ENCODE results near the gene SLC25A26. TPM values are rescaled to one million over a fixed set of nuclear protein-coding genes. Genes with fewer than 3 reads are reported as not detected.
A peak's percentile ranks its signal among the peaks of the same experiment; 100 is the strongest.
"Not testable (repeated sequence)": the region's sequence is repeated elsewhere in the genome, so short reads cannot be mapped to it uniquely, and the experiment has no call there.

Gene SLC25A26
- total RNA-seq, 2 donors from 2014 or later = 32.3 to 38.4 TPM

GRCh38 chr3:66261355-66261754 is 40.6 kb downstream of the SLC25A26 start:
- ATAC-seq (replicated peaks in 1 of 2) = no peak
- H3K4me3 Mint-ChIP-seq = no peak overlapping the region
- no peak overlapping the region for H3K27ac Mint-ChIP-seq
- peaks cover 0 to 5% of the 10 kb centered on the region in 2 donors for H3K36me3 Mint-ChIP-seq (ENCODE audit: insufficient read depth in 2 of 2)
- DNase-seq = no peak
- no peaks in the 10 kb centered on the region for H3K9me3 Mint-ChIP-seq
- H3K4me1 Mint-ChIP-seq (ENCODE audit: low read depth) = peaks cover 7% of the 10 kb centered on the region
- no peaks in the 10 kb centered on the region for H3K27me3 Mint-ChIP-seq (ENCODE audit: low read depth)

GRCh38 chr3:66265649-66266048 is 44.8 kb downstream of the SLC25A26 start:
- DNase-seq = no peak
- peaks cover 0 to 6% of the 10 kb centered on the region in 2 donors for H3K36me3 Mint-ChIP-seq (ENCODE audit: insufficient read depth in 2 of 2)
- ATAC-seq (replicated peaks in 1 of 2) = peak; percentile 39 to 77
- H3K4me1 Mint-ChIP-seq (ENCODE audit: low read depth) = no peaks in the 10 kb centered on the region
- H3K9me3 Mint-ChIP-seq = no peaks in the 10 kb centered on the region
- H3K27me3 Mint-ChIP-seq (ENCODE audit: low read depth) = no peaks in the 10 kb centered on the region
- H3K27ac Mint-ChIP-seq = no peak overlapping the region
- no peak overlapping the region for H3K4me3 Mint-ChIP-seq

- DNase-seq (no peak), ATAC-seq (replicated peaks in 1 of 2) (no peak)
- Mint-ChIP-seq H3K4me1 (ENCODE audit: low read depth) (no peaks in the 10 kb centered on the region), H3K27me3 (ENCODE audit: low read depth) (no peaks in the 10 kb centered on the region), H3K27ac (no peak overlapping the region), H3K36me3 (ENCODE audit: insufficient read depth in 2 of 2) (peaks cover 0 to 6% of the 10 kb centered on the region in 2 donors), H3K9me3 (no peaks in the 10 kb centered on the region), H3K4me3 (no peak overlapping the region)
Measured at GRCh38 chr3:66266551-66266950, 45.8 kb downstream of the SLC25A26 start.

- no peak for DNase-seq
- no peaks in the 10 kb centered on the region for H3K27me3 Mint-ChIP-seq (ENCODE audit: low read depth)
- H3K27ac Mint-ChIP-seq = no peak overlapping the region
- H3K36me3 Mint-ChIP-seq (ENCODE audit: insufficient read depth in 2 of 2) = peaks cover 0 to 6% of the 10 kb centered on the region in 2 donors
- H3K4me3 Mint-ChIP-seq = no peak overlapping the region
- no peaks in the 10 kb centered on the region for H3K4me1 Mint-ChIP-seq (ENCODE audit: low read depth)
- ATAC-seq (replicated peaks in 1 of 2) = no peak
- no peaks in the 10 kb centered on the region for H3K9me3 Mint-ChIP-seq
Measured at GRCh38 chr3:66267031-66267430, 46.2 kb downstream of the SLC25A26 start.

- Mint-ChIP-seq H3K4me1 (ENCODE audit: low read depth) (no peaks in the 10 kb centered on the region), H3K27ac (no peak overlapping the region), H3K27me3 (ENCODE audit: low read depth) (no peaks in the 10 kb centered on the region), H3K36me3 (ENCODE audit: insufficient read depth in 2 of 2) (peaks cover 0 to 6% of the 10 kb centered on the region in 2 donors), H3K9me3 (no peaks in the 10 kb centered on the region), H3K4me3 (no peak overlapping the region)
- no peak for DNase-seq
- no peak for ATAC-seq (replicated peaks in 1 of 2)
Measured at GRCh38 chr3:66267906-66268305, 47.1 kb downstream of the SLC25A26 start.

- Mint-ChIP-seq H3K27ac (no peak overlapping the region), H3K4me1 (ENCODE audit: low read depth) (no peaks in the 10 kb centered on the region), H3K4me3 (no peak overlapping the region), H3K27me3 (ENCODE audit: low read depth) (no peaks in the 10 kb centered on the region), H3K9me3 (no peaks in the 10 kb centered on the region), H3K36me3 (ENCODE audit: insufficient read depth in 2 of 2) (peaks cover 0 to 4% of the 10 kb centered on the region in 2 donors)
- ATAC-seq (replicated peaks in 1 of 2) (no peak), DNase-seq (no peak)
Measured at GRCh38 chr3:66268864-66269263, 48.1 kb downstream of the SLC25A26 start.

GRCh38 chr3:66269411-66269810 is 48.6 kb downstream of the SLC25A26 start:
- no peak for ATAC-seq (replicated peaks in 1 of 2)
- Mint-ChIP-seq H3K27ac (no peak overlapping the region), H3K9me3 (no peaks in the 10 kb centered on the region), H3K27me3 (ENCODE audit: low read depth) (no peaks in the 10 kb centered on the region), H3K4me3 (no peak overlapping the region), H3K36me3 (ENCODE audit: insufficient read depth in 2 of 2) (peaks cover 0 to 4% of the 10 kb centered on the region in 2 donors), H3K4me1 (ENCODE audit: low read depth) (no peaks in the 10 kb centered on the region)
- DNase-seq = no peak

- no peak overlapping the region for H3K4me3 Mint-ChIP-seq
- H3K36me3 Mint-ChIP-seq (ENCODE audit: insufficient read depth in 2 of 2) = peaks cover 0 to 4% of the 10 kb centered on the region in 2 donors
- H3K27me3 Mint-ChIP-seq (ENCODE audit: low read depth) = no peaks in the 10 kb centered on the region
- H3K9me3 Mint-ChIP-seq = no peaks in the 10 kb centered on the region
- H3K4me1 Mint-ChIP-seq (ENCODE audit: low read depth) = no peaks in the 10 kb centered on the region
- DNase-seq = no peak
- no peak overlapping the region for H3K27ac Mint-ChIP-seq
- no peak for ATAC-seq (replicated peaks in 1 of 2)
Measured at GRCh38 chr3:66270288-66270687, 49.5 kb downstream of the SLC25A26 start.

- Mint-ChIP-seq H3K9me3 (no peaks in the 10 kb centered on the region), H3K4me3 (no peak overlapping the region), H3K27me3 (ENCODE audit: low read depth) (no peaks in the 10 kb centered on the region), H3K36me3 (ENCODE audit: insufficient read depth in 2 of 2) (peaks cover 0 to 4% of the 10 kb centered on the region in 2 donors), H3K27ac (no peak overlapping the region), H3K4me1 (ENCODE audit: low read depth) (no peaks in the 10 kb centered on the region)
- DNase-seq (no peak), ATAC-seq (replicated peaks in 1 of 2) (no peak)
Measured at GRCh38 chr3:66270701-66271100, 49.9 kb downstream of the SLC25A26 start.

- no peaks in the 10 kb centered on the region for H3K9me3 Mint-ChIP-seq
- no peaks in the 10 kb centered on the region for H3K4me1 Mint-ChIP-seq (ENCODE audit: low read depth)
- no peak overlapping the region for H3K4me3 Mint-ChIP-seq
- H3K27me3 Mint-ChIP-seq (ENCODE audit: low read depth) = no peaks in the 10 kb centered on the region
- ATAC-seq (replicated peaks in 1 of 2) (no peak), DNase-seq (no peak)
- H3K27ac Mint-ChIP-seq = no peak overlapping the region
- peaks cover 0 to 4% of the 10 kb centered on the region in 2 donors for H3K36me3 Mint-ChIP-seq (ENCODE audit: insufficient read depth in 2 of 2)
Measured at GRCh38 chr3:66271231-66271630, 50.4 kb downstream of the SLC25A26 start.

- Mint-ChIP-seq H3K27ac (no peak overlapping the region), H3K27me3 (ENCODE audit: low read depth) (no peaks in the 10 kb centered on the region), H3K4me3 (no peak overlapping the region), H3K4me1 (ENCODE audit: low read depth) (peaks cover 7% of the 10 kb centered on the region), H3K9me3 (no peaks in the 10 kb centered on the region), H3K36me3 (ENCODE audit: insufficient read depth in 2 of 2) (peaks cover 0 to 2% of the 10 kb centered on the region in 2 donors)
- ATAC-seq (replicated peaks in 1 of 2) = no peak
- no peak for DNase-seq
Measured at GRCh38 chr3:66272016-66272415, 51.2 kb downstream of the SLC25A26 start.

GRCh38 chr3:66274837-66275236 is 54.0 kb downstream of the SLC25A26 start:
- not testable (repeated sequence) for H3K36me3 Mint-ChIP-seq (ENCODE audit: insufficient read depth in 2 of 2); H3K4me3 Mint-ChIP-seq
- H3K4me1 Mint-ChIP-seq (ENCODE audit: low read depth) = peaks cover 12% of the 10 kb centered on the region

GRCh38 chr3:66276705-66277274 is 56.0 kb downstream of the SLC25A26 start:
- Mint-ChIP-seq H3K4me1 (ENCODE audit: low read depth) (peaks cover 22% of the 10 kb centered on the region), H3K27ac (peak overlapping the region; percentile 72), H3K36me3 (ENCODE audit: insufficient read depth in 2 of 2) (peaks cover 0 to 2% of the 10 kb centered on the region in 2 donors), H3K4me3 (no peak overlapping the region), H3K9me3 (no peaks in the 10 kb centered on the region), H3K27me3 (ENCODE audit: low read depth) (no peaks in the 10 kb centered on the region)
- ATAC-seq (replicated peaks in 1 of 2) (no peak), DNase-seq (peak; percentile 46 to 65)

More at GRCh38 chr3:66274837-66275236, 54.0 kb downstream of the SLC25A26 start:
- not testable (repeated sequence) for H3K27ac Mint-ChIP-seq; H3K27me3 Mint-ChIP-seq (ENCODE audit: low read depth); ATAC-seq (replicated peaks in 1 of 2); H3K9me3 Mint-ChIP-seq; DNase-seq

- Mint-ChIP-seq H3K27me3 (ENCODE audit: low read depth) (no peaks in the 10 kb centered on the region), H3K36me3 (ENCODE audit: insufficient read depth in 2 of 2) (no peaks in the 10 kb centered on the region), H3K9me3 (no peaks in the 10 kb centered on the region), H3K27ac (no peak overlapping the region), H3K4me3 (no peak overlapping the region), H3K4me1 (ENCODE audit: low read depth) (peaks cover 22% of the 10 kb centered on the region)
- DNase-seq = no peak
- no peak for ATAC-seq (replicated peaks in 1 of 2)
Measured at GRCh38 chr3:66279168-66279567, 58.4 kb downstream of the SLC25A26 start.

Measured in activated T-cell treated with anti-CD3 and anti-CD28 coated beads, Interleukin-2, amount 50 U/mL, for 72 hours (primary cell).